ENCODE measurements around the gene SNTB2.

The SNTB2 gene

GRCh38 chr16:69334696-69335095 lies 147.7 kb downstream of the SNTB2 start:
- no peaks in the 10 kb centered on the region for H3K9me3 ChIP-seq (ENCODE audit: low read length)
- H3K4me1 ChIP-seq (ENCODE audit: insufficient read depth, low read length) = peaks cover 11% of the 10 kb centered on the region
- H3K4me3 ChIP-seq (ENCODE audit: low read length) = no peak overlapping the region
- no peak overlapping the region for H2AFZ ChIP-seq (ENCODE audit: low read depth, low read length)
- peaks cover 46% of the 10 kb centered on the region for H3K36me3 ChIP-seq (ENCODE audit: insufficient read depth, low read length)
- H3K27me3 ChIP-seq (ENCODE audit: insufficient read depth, low read length) = no peaks in the 10 kb centered on the region

DNA sequence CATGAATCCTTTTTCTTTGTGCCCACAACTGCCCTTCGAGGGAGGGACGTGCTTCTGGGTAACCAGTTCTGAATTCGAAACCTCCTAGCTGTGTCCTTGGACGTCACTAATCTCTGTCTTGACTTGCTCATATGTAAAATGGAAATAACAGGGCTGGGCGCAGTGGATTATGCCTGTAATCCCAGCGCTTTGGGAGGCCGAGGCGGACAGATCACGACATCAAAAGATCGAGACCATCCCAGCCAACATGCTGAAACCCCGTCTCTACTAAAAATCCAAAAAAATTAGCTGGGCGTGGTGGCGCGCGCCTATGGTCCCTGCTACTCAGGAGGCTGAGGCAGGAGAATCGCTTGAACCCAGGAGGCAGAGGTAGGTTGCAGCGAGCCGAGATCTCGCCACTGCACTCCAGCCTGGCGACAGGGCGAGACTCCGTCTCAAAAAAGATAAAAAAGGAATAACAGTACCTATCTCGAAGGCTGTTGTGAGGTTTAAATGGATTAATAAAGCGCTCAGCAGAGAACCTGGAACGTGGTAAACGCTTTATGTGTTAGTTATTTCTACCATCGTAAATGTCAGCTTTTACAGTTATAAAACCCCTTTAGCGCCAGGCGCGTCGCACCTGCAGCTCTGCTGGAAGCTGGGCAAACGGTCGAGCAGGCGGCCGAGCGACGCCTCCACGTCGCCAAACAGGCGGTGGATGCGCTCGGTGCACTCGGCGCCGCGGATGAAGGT lies 151.8 kb downstream of the SNTB2 start:
- H3K4me3 ChIP-seq (ENCODE audit: low read length) = peak overlapping the region; percentile 80
- H3K4me1 ChIP-seq (ENCODE audit: insufficient read depth, low read length) = peaks cover 17% of the 10 kb centered on the region
- H3K27me3 ChIP-seq (ENCODE audit: insufficient read depth, low read length) = no peaks in the 10 kb centered on the region
- H2AFZ ChIP-seq (ENCODE audit: low read depth, low read length) = peak overlapping the region; percentile 55
- peaks cover 59% of the 10 kb centered on the region for H3K36me3 ChIP-seq (ENCODE audit: insufficient read depth, low read length)
- H3K9me3 ChIP-seq (ENCODE audit: low read length) = no peaks in the 10 kb centered on the region

- Histone ChIP-seq H3K36me3 (ENCODE audit: insufficient read depth, low read length) (peaks cover 51% of the 10 kb centered on the region), H3K4me1 (ENCODE audit: insufficient read depth, low read length) (peaks cover 17% of the 10 kb centered on the region), H3K9me3 (ENCODE audit: low read length) (no peaks in the 10 kb centered on the region), H2AFZ (ENCODE audit: low read depth, low read length) (peak within 1 kb of the TSS; percentile 55), H3K27me3 (ENCODE audit: insufficient read depth, low read length) (no peaks in the 10 kb centered on the region), H3K4me3 (ENCODE audit: low read length) (peak within 1 kb of the TSS; percentile 80)
These were observed 152.5 kb downstream of the SNTB2 start, which contains the start of the genes COG8 and NIP7 for GRCh38 chr16:69339289-69340094. TSS of gene COG8 (minus strand) at chr16:69339564. CDS start at chr16:69339552, 12 bp downstream. TSS of gene NIP7 (plus strand) at chr16:69339772. CDS start at chr16:69339830, 58 bp downstream.

GRCh38 chr16:69340095-69340644 lies 153.2 kb downstream of the SNTB2 start:
- Histone ChIP-seq H3K4me1 (ENCODE audit: insufficient read depth, low read length) (peaks cover 17% of the 10 kb centered on the region), H3K27me3 (ENCODE audit: insufficient read depth, low read length) (no peaks in the 10 kb centered on the region), H3K36me3 (ENCODE audit: insufficient read depth, low read length) (peaks cover 44% of the 10 kb centered on the region), H3K4me3 (ENCODE audit: low read length) (peak overlapping the region; percentile 80), H2AFZ (ENCODE audit: low read depth, low read length) (peak overlapping the region; percentile 6), H3K9me3 (ENCODE audit: low read length) (no peaks in the 10 kb centered on the region)

GRCh38 chr16:69344171-69344570 lies 157.2 kb downstream of the SNTB2 start:
- Histone ChIP-seq H3K36me3 (ENCODE audit: insufficient read depth, low read length) (peaks cover 32% of the 10 kb centered on the region), H3K27me3 (ENCODE audit: insufficient read depth, low read length) (no peaks in the 10 kb centered on the region), H3K9me3 (ENCODE audit: low read length) (no peaks in the 10 kb centered on the region), H2AFZ (ENCODE audit: low read depth, low read length) (no peak overlapping the region), H3K4me1 (ENCODE audit: insufficient read depth, low read length) (peaks cover 10% of the 10 kb centered on the region), H3K4me3 (ENCODE audit: low read length) (no peak overlapping the region)

DNA sequence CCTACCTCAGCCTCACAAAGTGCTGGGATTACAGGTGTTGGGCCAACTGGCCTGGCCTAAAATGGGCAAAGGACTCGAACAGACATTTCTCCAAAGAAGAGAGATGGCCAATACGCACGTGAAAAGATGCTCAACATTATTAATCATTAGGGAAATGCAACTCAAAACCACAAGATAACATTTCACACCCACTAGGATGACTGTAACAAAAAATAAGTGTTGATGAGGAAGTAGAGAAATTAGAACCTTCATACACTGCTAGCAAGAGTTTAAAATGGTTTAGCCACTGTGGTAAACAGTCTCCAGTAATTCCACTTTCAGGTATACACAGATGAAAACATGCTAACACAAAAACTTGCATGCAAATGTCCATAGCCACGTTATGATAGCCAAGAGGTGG lies 159.0 kb downstream of the SNTB2 start:
- H3K4me1 ChIP-seq (ENCODE audit: insufficient read depth, low read length) = peaks cover under 1% of the 10 kb centered on the region
- H3K4me3 ChIP-seq (ENCODE audit: low read length) = no peak overlapping the region
- no peaks in the 10 kb centered on the region for H3K27me3 ChIP-seq (ENCODE audit: insufficient read depth, low read length)
- peaks cover 39% of the 10 kb centered on the region for H3K36me3 ChIP-seq (ENCODE audit: insufficient read depth, low read length)
- H3K9me3 ChIP-seq (ENCODE audit: low read length) = no peaks in the 10 kb centered on the region
- no peak overlapping the region for H2AFZ ChIP-seq (ENCODE audit: low read depth, low read length)

GRCh38 chr16:69346683-69347082 lies 159.7 kb downstream of the SNTB2 start:
- Histone ChIP-seq H3K36me3 (ENCODE audit: insufficient read depth, low read length) (peaks cover 34% of the 10 kb centered on the region), H3K4me3 (ENCODE audit: low read length) (no peak overlapping the region), H3K9me3 (ENCODE audit: low read length) (no peaks in the 10 kb centered on the region), H2AFZ (ENCODE audit: low read depth, low read length) (no peak overlapping the region), H3K4me1 (ENCODE audit: insufficient read depth, low read length) (no peaks in the 10 kb centered on the region), H3K27me3 (ENCODE audit: insufficient read depth, low read length) (no peaks in the 10 kb centered on the region)

DNA sequence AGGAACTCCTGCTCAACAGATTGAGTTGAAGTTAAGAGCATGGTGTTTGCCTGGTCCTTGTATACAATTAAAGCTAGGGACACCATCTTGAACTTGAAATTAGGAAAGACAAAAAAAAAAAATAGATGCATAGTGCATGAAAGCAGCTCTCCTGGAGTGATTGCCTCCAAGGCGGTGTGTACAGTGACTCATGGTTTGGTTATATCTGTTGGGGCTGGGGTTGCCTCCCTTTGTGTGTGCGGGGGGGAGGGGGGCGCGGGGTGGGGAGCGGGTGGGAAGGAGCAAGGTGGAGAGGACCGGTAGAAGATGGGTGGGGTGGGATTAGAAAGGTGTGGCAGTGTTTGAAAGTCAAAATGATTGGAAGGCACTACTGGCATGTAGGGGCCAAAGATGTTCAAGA lies 161.3 kb downstream of the SNTB2 start:
- no peaks in the 10 kb centered on the region for H3K4me1 ChIP-seq (ENCODE audit: insufficient read depth, low read length)
- H3K27me3 ChIP-seq (ENCODE audit: insufficient read depth, low read length) = no peaks in the 10 kb centered on the region
- H3K9me3 ChIP-seq (ENCODE audit: low read length) = no peaks in the 10 kb centered on the region
- H3K4me3 ChIP-seq (ENCODE audit: low read length) = no peak overlapping the region
- peaks cover 28% of the 10 kb centered on the region for H3K36me3 ChIP-seq (ENCODE audit: insufficient read depth, low read length)
- no peak overlapping the region for H2AFZ ChIP-seq (ENCODE audit: low read depth, low read length)

DNA sequence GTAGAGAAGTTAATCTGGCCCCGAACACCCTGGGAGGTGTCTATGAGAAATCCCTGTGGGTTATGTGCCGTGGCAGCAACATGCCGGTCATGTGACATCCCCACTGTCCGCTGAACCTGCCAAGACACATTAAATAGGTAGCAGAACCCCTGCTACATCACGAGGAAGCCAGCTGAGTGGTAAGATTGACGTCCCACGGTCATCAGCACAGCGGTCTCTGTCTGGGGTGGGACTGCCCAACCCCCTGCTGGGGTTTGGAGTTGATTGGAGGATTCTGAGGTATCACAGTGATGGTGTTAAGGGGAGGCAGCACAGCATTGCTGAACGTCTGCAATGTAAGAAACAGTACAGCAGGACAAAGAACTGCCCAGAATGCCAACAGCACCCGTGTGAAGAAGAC lies 162.6 kb downstream of the SNTB2 start:
- no peaks in the 10 kb centered on the region for H3K9me3 ChIP-seq (ENCODE audit: low read length)
- peaks cover 26% of the 10 kb centered on the region for H3K36me3 ChIP-seq (ENCODE audit: insufficient read depth, low read length)
- no peak overlapping the region for H2AFZ ChIP-seq (ENCODE audit: low read depth, low read length)
- H3K4me1 ChIP-seq (ENCODE audit: insufficient read depth, low read length) = no peaks in the 10 kb centered on the region
- no peaks in the 10 kb centered on the region for H3K27me3 ChIP-seq (ENCODE audit: insufficient read depth, low read length)
- no peak overlapping the region for H3K4me3 ChIP-seq (ENCODE audit: low read length)

DNA sequence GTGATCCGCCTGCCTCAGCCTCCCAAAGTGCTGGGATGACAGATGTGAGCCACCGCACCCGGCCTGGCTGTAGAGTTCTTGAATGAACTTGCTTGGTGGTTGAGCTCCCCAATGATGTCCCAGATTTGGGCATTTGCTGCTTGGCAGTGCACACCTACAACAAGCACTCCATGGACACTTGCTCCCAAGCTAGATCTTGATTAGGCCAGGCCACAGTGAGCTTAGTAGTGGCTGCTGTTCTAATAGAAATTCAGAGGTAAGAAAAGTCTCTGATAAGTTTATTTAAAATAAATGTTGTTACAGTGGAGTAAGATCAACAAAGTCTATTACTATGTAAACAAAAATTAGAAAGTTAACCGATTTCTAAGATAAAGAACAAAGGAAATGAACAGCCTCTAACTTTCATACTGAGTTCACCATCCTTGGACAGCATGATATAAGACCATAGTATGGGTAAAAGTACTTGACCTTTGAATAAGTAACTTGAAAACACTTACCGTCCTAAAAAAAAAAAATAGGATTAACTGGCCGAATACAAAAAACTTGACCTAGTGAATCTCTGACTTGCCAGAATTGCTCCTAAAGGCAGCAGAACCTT lies 163.7 kb downstream of the SNTB2 start:
- Histone ChIP-seq H3K4me1 (ENCODE audit: insufficient read depth, low read length) (no peaks in the 10 kb centered on the region), H3K36me3 (ENCODE audit: insufficient read depth, low read length) (peaks cover 31% of the 10 kb centered on the region), H3K9me3 (ENCODE audit: low read length) (no peaks in the 10 kb centered on the region)

DNA sequence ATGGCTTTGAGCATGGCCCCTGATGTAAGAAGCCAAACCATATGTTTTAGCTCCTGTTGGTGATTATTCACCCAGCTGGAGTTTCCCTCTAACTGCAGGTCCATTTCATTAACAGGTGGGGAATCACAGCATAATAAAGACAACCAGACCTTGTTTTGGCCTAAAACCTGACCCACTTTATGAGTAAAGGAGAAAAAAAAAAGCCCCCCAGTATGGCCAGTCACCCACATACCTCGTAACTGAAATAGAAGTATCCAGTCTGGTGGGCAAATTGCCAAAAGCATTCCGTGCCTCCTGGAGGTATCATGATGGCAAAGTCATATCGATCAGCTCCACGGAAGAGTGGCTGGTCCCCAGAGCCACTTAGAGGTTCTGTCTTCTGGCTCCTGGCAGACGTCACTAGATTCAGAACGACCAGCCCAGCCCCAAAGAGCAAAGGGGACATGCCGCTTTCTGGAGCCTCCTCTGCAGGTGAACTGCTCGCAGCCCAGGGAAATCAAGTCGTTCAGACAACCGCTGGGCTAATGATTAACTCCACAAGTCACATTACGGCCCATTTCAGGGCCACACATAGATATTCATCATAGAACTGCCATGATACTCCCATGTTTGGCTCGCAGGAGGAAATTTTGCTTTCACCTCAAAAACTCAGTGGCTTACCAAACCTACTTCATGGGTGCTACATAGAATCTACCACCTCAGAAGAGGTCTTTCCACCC lies 164.5 kb downstream of the SNTB2 start, which contains the start of gene TMED6:
TSS of gene TMED6 (minus strand) at position 478 of the 719 bp plus-strand sequence. CDS start at position 445, 33 bp downstream.
- no peaks in the 10 kb centered on the region for H3K27me3 ChIP-seq (ENCODE audit: insufficient read depth, low read length)

More for the DNA sequence above, 163.7 kb downstream of the SNTB2 start:
- Histone ChIP-seq H3K27me3 (ENCODE audit: insufficient read depth, low read length) (no peaks in the 10 kb centered on the region), H2AFZ (ENCODE audit: low read depth, low read length) (no peak overlapping the region), H3K4me3 (ENCODE audit: low read length) (no peak overlapping the region)

More for the DNA sequence above, 164.5 kb downstream of the SNTB2 start, which contains the start of gene TMED6:
- Histone ChIP-seq H2AFZ (ENCODE audit: low read depth, low read length) (no peak within 1 kb of the TSS), H3K9me3 (ENCODE audit: low read length) (no peaks in the 10 kb centered on the region), H3K36me3 (ENCODE audit: insufficient read depth, low read length) (peaks cover 38% of the 10 kb centered on the region), H3K4me1 (ENCODE audit: insufficient read depth, low read length) (no peaks in the 10 kb centered on the region), H3K4me3 (ENCODE audit: low read length) (no peak within 1 kb of the TSS)

All from neuron (in vitro differentiated cells).